MM.1S (cell line): Measurements from ENCODE around the gene CD58.

ENCODE experiments used
- EZH2 ChIP-seq: fragments of 300-600 bp; sonication (generic); optimal IDR thresholded peaks from 2 replicates; pipeline ENCODE3; 2017; ENCODE audit warnings: low read depth, mild to moderate bottlenecking, antibody characterized with exemption, low read length, mixed read lengths
- EZH2phosphoT487 ChIP-seq: fragments of 300-600 bp; sonication (generic); IDR thresholded peaks from 2 replicates; pipeline ENCODE4 v1.6.1; 2018; ENCODE audit warnings: antibody characterized with exemption, low read length
- TF ChIP-seq, protein P1 (sequence below): fragments of 300-600 bp; sonication (generic); IDR thresholded peaks from 2 replicates; pipeline ENCODE4 v1.5.1; 2016; ENCODE audit warnings: antibody characterized with exemption, low read length, mixed read lengths

DNA sequence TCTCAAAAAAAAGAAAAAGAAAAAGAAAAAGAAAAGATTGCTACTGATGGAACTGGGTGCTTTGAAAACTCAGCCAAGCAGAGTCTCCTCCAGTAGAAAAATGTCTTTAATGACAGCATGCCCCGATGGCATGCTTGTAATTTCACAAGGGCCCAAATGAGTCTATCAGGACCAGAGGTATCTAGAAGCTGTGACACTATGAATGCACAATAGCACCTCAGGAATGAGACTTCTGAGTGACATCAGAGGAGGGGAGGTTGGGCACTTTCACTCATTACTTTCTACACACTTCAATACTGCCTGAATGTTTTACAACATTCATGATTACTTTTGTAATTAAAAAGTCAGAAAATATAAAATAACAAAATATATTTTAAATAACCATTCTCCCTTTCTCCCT is 15.1 kb upstream of the CD58 start:
- TF ChIP-seq, protein P1, sequence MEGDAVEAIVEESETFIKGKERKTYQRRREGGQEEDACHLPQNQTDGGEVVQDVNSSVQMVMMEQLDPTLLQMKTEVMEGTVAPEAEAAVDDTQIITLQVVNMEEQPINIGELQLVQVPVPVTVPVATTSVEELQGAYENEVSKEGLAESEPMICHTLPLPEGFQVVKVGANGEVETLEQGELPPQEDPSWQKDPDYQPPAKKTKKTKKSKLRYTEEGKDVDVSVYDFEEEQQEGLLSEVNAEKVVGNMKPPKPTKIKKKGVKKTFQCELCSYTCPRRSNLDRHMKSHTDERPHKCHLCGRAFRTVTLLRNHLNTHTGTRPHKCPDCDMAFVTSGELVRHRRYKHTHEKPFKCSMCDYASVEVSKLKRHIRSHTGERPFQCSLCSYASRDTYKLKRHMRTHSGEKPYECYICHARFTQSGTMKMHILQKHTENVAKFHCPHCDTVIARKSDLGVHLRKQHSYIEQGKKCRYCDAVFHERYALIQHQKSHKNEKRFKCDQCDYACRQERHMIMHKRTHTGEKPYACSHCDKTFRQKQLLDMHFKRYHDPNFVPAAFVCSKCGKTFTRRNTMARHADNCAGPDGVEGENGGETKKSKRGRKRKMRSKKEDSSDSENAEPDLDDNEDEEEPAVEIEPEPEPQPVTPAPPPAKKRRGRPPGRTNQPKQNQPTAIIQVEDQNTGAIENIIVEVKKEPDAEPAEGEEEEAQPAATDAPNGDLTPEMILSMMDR: no peak
- TF ChIP-seq EZH2: no peak
- no peak for TF ChIP-seq EZH2phosphoT487
